CD4-positive, alpha-beta T cell treated with Interferon alpha-2 for 1 hour (primary cell): Measurements from ENCODE around the gene PCID2.

Source experiments
- DNase-seq, 2 donors: peaks; one replicate each; pipeline ENCODE4 v3.0.0-alpha.2; 2020 to 2022

The PCID2 gene

DNA sequence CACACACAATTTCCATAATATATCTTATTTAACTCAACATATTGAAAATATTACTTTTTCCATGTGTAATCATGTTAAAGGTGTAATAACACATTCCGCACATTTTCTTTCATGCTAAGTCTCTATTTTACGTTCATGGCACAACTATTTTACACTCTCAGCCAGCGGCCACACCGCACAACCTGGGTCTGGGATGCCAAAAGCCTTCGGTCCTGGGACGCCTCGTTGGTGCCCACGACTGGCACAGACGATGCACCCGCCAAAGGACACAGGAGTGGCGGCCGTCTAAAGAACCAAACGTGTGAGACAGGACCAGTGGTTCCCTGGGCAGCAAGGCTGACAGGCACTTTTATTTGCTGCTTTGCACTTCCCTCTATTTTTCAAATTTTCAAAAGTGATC is 60.1 kb downstream of the PCID2 start:
- no peak for DNase-seq

DNA sequence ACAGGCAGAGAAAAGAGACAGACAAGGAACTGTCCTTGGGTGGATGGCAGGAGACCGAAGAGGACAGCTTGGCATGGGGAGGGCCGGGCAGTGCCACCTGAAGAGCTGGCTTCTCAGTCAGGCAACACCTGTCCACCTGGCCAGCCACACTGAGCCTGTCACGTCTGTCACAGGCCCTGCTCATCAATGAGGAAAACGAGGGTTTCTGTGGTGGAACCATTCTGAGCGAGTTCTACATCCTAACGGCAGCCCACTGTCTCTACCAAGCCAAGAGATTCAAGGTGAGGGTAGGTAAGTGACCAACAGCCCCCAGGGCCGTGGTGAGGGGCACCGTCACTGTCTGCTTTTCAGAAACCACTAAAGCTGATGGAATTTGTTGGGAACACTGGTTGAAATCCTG is 61.3 kb downstream of the PCID2 start:
- DNase-seq, result no peak

DNA sequence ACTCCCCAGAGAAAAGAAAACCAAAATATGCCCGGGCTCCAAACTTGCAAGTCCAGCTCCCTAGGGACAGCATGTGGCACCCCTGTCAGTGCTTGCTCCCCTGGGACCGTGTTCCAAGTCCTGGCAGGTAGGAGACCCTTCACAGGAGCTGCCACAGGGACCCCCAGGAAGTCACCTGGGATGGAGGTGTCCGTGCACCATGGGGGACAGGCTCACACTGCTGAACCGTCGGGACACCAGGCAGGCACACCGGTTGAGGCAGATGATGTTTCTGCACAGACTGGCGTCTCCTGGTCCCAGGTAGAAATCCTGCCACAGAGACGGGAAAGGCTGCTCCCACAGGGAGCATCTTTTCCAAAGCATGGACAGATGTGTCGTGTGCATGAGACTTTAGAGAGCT is 61.7 kb downstream of the PCID2 start:
- no peak for DNase-seq

DNA sequence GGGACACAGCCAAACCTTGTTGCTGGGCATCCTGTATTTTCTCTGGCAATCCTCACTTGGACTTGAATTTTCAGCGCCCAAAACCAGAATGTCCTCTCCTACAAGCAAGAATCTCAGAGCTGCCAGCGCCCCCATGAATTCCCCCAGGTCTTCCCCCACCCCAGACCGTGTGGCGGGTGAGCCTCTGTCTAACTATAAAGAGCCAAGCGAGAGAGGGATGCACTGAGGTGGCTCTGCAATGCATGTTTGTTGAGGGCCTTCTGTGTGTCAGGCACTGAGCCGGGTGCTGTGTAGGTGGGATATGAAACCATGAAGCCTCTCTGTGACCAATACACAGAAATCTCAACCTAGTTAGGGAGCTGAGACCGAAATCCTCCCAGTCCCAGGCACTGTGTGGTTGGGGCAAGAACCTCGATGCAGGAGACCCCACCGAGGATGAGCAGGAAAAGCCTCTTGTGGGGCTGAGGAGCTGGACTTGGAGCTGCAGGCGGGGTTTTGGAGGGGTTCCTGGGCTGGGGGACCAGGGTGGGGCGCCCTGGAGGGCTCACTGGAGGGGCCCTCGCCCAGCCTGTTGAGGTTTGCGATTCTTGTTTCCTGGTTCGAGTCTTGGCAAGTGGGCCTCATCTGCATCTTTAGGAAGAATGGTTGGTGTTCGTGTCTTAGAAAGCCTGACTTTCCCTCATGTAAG is 62.4 kb downstream of the PCID2 start:
- no peak for DNase-seq

DNA sequence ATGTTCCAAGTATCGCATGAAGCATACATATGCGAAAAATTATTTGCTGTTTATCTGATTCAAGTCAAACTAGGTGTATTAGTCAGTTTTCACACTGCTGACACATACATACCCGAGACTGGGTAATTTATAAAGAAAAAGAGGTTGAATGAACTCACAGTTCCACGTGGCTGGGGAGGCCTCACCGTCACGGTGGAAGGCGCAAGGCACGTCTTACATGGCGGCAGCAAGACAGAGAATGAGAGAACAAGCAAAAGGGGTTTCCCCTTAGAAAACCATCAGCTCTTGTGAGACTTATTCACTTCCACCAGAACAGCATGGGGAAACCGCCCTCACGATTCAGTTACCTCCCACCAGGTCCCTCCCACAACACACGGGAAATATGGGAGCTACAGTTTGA is 63.0 kb downstream of the PCID2 start:
- no peak for DNase-seq

DNA sequence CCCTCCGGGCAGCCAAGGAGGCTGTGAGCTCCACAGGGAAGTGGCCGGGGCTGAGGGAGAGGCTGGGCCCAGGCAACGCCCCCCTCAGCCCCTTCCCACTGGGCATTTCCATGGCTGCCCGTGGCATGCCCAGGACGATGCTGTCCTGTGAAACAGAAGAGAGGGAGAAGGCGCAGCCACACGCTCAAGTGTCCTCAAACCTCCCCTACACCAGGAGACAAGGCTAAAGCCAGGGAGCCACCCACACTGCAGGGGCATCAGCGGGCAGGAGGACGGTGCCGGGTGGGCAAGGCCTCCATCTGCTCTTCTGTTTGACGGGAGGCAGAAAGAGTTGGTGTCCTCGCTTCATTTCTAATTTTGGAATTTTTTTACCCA is 64.2 kb downstream of the PCID2 start:
- DNase-seq, result no peak

DNA sequence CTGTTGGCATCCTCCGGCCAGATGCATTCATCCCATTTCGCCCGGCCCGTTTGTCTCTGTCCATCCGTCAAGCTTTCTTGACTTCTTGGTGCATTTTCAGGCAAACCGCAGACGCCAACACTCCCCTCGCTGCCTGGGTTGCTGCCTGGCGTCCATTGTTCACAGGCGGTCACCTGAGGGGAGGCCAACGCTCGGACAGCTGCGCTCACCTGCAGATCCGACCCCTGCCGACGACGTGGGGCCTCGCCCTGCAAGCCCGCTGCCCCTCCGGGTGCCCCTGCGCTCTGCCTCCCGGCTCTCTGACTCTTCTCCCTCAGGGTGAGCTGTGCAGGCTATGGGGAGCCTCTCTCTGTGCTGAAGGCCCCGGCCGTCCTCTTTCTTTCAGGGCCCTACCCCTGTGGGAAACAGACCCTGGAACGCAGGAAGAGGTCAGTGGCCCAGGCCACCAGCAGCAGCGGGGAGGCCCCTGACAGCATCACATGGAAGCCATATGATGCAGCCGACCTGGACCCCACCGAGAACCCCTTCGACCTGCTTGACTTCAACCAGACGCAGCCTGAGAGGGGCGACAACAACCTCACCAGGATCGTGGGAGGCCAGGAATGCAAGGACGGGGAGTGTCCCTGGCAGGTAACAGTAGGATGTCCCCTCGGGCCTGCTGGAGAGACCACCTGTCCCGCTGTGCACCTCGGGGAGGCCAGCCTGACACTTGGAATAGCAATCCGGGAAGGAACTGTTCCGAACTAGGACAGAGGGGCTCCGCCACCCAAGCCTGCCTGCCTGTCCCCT is 64.8 kb downstream of the PCID2 start:
- no peak for DNase-seq

DNA sequence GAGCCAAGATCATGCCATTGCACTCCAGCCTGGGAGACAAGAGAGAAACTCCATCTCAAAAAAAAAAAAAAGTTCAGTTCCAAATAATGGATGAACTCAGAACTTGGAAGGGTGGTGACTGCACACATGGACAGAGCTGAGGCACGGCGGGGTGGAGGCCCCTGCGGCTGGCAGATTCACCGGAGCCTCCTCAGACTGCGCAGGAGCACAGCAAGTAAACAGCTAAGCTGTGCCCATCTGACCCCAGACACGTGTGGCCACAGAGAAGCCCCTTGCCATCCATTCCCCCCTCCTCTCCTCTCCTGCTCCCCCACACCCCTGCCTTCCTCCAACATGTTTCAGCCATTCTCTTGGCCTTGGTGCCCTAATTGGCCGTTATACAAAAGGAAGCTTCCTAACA is 65.6 kb downstream of the PCID2 start:
- DNase-seq, result no peak

DNA sequence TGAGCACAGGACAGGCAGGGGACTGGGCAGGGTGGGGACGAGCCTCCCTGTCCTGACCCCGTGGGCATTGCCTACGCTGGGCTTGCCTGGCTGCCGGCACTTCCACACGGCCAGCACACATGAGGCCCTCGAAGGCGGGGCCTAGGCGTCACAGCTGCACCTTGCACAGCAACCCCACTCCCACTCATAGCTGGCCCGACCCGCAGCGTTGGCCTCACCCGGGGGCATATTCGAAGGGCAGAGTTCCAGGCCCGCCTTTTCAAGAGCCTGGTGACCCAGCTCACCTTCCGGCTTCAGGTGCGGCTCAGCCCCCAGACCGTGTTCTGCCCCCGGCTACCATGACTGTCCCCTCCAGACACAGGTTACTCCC is 66.9 kb downstream of the PCID2 start:
- no peak for DNase-seq

DNA sequence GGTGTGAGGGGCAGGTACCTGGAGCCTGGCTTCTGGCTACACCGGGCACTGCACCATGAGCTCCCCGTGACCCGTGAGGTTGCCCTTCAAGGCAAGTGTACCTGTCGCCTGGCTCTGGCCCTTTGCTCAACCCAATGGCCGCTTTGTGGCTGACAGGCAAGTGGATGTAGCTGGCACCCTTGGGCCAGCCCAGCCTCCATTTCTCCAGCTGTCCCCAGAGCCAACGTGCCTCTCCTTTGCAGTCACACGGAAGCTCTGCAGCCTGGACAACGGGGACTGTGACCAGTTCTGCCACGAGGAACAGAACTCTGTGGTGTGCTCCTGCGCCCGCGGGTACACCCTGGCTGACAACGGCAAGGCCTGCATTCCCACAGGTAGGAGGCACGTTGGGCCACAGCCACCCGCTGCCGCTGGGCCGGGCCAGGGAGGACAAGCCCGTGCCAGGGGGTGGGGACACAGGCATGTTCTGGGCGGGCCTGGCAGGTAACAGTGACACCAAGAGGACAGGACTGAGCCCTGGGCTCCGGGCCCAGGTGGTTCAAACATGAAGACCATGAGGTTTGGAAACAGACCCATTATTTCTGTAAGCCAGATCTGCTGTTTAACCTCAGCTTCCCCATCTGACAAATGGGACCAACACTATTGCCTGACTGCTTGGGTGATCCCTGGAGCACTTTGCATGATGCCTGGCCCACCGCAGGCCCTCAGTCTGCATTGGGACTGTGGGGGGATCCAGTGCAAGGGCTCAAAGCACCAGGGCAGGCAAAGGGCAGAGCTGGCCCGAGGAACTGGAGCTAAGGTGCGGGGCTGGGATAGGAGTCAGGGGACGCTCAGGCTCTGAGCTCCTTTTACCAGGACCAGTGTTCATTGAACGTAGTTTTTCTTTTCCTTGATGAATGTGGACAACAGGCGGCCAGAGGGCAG is 67.5 kb downstream of the PCID2 start:
- no peak for DNase-seq

DNA sequence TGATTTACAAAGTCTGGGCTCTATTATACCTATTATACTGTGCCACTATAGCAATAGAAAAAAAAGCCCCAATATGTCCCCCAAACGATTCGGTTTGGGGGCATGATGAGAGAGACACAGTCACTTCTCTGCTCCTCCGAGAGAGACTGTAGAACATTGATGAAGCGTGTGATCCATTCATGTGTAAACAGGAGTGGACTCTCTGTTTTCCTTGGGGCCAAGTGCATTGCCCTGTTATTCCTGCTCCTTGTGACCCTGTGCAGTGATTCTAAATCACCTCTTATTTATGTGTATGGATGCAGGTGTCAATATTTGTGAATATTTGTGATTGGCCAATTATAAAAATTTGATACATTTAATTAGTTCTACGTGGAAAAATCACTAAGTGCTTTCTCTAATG is 68.9 kb downstream of the PCID2 start:
- no peak for DNase-seq

DNA sequence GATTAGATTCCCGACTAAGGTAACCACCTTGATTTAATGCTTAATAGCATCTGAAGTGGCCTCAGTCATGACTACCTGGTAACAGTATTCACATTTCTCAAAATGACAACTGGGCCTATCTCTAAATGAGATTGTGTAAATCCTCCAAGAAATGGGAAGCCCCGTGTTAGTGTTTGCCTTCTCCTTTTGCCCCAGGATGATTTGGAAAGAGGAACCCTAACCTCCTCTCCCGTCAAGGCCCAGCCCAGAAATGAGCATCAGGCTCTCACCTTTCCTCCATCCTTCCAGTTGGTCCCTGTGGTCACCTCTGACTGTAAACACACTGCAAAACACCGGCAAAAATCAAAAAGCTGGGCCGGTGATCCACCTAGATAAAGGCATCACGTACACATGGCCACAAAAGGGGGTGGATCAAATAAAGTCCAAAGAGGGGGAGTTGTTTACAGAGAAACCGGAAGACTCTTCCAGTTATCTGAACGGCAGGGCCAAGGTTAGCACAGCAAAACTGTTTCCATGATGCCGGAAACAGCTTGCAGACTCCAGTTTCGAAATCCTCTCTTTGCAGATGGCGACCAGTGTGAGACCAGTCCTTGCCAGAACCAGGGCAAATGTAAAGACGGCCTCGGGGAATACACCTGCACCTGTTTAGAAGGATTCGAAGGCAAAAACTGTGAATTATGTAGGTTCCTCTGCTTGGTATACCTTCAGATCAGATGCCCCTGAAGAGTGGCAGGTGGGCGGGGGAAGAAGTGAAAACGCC is 69.5 kb downstream of the PCID2 start:
- no peak for DNase-seq

DNA sequence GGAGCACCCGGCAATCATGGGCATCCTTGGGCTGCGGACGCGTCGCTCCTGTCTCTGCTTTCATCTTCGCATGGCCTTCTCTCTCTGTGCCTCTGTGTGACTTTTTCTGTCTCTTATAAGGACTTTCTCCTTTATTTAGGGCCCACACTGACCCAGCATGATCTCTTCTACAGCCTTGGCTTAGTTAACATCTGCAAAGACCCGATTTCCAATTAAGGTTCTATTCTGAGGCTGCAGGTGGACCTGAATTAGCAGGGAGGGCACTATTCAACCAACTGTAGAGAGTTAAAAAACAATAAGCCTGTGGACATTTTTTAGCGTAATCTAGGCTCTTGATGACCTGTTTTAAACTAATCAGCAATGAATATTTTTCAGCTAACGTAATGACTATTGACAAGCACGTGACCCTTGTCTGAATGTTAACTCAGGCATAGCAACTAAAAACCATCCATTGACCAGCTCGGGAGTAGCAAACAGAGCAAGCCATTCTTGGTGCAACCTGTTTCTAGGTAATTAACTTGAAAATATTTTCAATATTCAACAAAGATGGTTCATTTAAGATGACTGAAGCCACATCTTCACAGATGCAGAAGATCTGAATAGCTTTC is 70.7 kb downstream of the PCID2 start:
- no peak for DNase-seq

DNA sequence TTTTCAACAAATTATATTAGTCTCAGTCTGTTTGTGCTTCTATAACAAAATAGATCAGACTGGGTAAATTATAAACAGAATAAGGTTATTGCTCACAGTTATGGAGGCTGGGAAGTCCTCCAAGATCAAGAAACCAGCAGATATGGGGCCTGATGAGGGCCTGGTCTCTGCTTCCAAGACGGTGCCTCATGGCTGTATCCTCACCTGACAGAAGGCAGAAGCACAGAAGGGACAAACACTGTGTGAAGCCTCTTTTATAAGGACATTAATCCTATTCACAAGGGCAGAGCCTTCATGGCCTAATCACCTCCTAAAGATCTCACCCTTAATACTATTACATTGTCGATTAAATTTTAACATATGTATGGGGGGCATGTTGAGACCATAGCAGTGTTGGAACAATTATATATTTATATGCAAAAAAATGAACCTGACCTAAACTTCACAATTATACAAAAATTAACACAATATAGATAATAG is 73.1 kb downstream of the PCID2 start:
- DNase-seq, result no peak

DNA sequence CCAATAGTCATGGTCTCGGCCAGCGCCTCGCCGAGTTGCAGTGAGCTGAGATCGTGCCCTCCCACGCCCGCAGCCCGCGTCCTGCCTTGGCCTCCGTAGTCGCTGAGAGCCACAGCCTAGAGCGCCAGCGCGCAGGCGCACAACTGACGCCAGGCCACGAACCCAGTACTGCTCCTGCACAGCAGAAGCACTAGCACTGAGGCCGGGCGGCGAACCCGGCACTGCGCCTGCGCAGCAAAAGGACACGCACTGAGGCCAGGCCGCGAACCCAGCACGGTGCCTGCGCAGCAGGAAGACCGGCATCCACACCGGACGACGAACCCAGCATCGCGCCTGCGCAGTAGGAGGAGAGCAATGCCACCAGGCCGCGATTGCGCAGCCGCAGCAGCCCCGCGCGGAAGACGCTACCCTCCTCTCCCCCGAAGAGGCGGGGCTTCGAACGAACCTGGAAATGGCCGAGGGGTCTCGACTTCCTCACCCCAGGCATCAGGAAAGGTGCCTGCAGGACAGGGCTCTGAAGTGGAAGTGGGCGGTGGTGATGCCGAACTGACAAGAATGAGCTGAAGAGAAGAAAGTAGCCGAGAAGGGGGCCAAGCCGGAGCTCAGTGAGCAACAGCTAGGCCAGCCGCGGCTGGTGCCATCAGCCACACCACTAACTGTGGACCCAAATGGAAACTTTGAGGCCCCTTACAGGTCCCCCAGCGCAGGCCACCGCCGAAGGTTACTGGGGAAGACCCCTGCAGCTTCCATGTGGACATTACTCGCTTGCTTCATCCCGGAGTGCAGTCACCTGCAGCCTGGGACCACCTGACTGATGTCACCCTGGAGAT is 78.3 kb downstream of the PCID2 start:
- peak in 1 of 2 donors; percentile 30 for DNase-seq

DNA sequence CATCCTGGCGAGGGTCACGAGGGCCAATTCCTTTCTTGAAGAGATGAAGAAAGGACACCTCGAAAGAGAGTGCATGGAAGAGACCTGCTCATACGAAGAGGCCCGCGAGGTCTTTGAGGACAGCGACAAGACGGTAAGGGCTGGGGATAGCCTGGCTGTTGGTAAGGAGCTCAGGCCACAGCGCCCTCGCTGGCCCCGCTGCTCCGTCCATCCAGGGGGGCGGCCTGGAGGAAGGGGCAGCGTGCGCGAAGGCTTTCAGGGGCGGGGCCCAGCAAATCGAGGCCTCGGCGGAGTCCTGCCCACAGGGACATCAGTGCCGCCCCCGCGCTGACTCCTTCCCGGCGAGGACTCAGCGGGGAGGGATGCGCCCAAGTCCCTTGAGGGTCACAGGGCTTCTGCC is 79.0 kb downstream of the PCID2 start:
- no peak for DNase-seq
